Chondrocyte (in vitro differentiated cells): Measurements from ENCODE around the gene ASB14. TPM values are rescaled to one million over a fixed set of nuclear protein-coding genes. Genes with fewer than 3 reads are reported as not detected.
"Not testable (repeated sequence)": the region's sequence is repeated elsewhere in the genome, so short reads cannot be mapped to it uniquely, and the experiment has no call there.

Experiments
- DNase-seq: peaks from one replicate; pipeline ENCODE4 v3.0.0; 2021; ENCODE audit warnings: mixed read lengths, low spot score
- H3K27ac Mint-ChIP-seq: one replicate; pipeline ENCODE4 v1.8.0; 2021; ENCODE audit warnings: mild to moderate bottlenecking, moderate library complexity, mixed read lengths; ENCODE audit not compliant: unreplicated experiment
- H3K27me3 Mint-ChIP-seq: 2 replicates; pipeline ENCODE4 v1.8.0; 2021; ENCODE audit warnings: low read depth, mixed read lengths
- H3K36me3 Mint-ChIP-seq: 2 replicates; pipeline ENCODE4 v1.8.0; 2021; ENCODE audit warnings: low read depth, mixed read lengths
- H3K4me1 Mint-ChIP-seq: 2 replicates; pipeline ENCODE4 v1.8.0; 2021; ENCODE audit warnings: low read depth, mild to moderate bottlenecking, mixed read lengths
- H3K4me3 Mint-ChIP-seq: one replicate; pipeline ENCODE4 v1.8.0; 2021; ENCODE audit warnings: mild to moderate bottlenecking, moderate library complexity, mixed read lengths; ENCODE audit not compliant: unreplicated experiment
- H3K9me3 Mint-ChIP-seq: 2 replicates; pipeline ENCODE4 v1.8.0; 2021; ENCODE audit warnings: low read depth, mixed read lengths
- total RNA-seq: library from RNA; stranded (reverse); gene quantifications from 3 replicates; pipeline ENCODE4 v1.2.1, GENCODE V29; 2021
- TF ChIP-seq, protein P1 (sequence below): fragments of 200-600 bp; sonication (generic); IDR thresholded peaks from 2 replicates; pipeline ENCODE4 v1.5.0; 2021; ENCODE audit warnings: antibody characterized with exemption, mild to moderate bottlenecking, moderate library complexity

The ASB14 gene
- total RNA-seq, 1 donor from 2014 or later, result not detected

DNA sequence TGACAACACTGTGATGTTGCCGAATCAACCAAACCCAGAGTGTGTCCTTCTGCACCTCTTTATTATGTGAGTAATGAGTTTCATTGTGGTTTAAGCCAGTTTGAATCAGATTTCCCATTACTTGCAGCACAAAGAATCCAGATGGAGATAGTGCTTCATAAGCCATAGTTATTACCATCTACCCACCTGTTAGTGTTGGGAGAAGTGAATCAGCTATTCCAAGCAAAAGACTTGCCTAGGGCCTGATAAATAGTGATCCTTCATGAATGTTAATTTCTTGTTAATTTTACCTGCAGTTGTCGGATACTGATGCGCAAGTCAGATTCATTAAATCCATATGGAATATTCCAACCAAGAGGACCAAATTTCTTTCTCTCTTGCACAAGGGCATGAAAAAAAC lies 21.7 kb upstream of the ASB14 start:
- no peak overlapping the region for H3K27ac Mint-ChIP-seq
- H3K4me3 Mint-ChIP-seq, result no peak overlapping the region
- no peaks in the 10 kb centered on the region for H3K36me3 Mint-ChIP-seq
- DNase-seq, result no peak
- peaks cover 7% of the 10 kb centered on the region for H3K9me3 Mint-ChIP-seq
- H3K4me1 Mint-ChIP-seq, result no peaks in the 10 kb centered on the region
- peaks cover 33% of the 10 kb centered on the region for H3K27me3 Mint-ChIP-seq
- TF ChIP-seq, protein P1, sequence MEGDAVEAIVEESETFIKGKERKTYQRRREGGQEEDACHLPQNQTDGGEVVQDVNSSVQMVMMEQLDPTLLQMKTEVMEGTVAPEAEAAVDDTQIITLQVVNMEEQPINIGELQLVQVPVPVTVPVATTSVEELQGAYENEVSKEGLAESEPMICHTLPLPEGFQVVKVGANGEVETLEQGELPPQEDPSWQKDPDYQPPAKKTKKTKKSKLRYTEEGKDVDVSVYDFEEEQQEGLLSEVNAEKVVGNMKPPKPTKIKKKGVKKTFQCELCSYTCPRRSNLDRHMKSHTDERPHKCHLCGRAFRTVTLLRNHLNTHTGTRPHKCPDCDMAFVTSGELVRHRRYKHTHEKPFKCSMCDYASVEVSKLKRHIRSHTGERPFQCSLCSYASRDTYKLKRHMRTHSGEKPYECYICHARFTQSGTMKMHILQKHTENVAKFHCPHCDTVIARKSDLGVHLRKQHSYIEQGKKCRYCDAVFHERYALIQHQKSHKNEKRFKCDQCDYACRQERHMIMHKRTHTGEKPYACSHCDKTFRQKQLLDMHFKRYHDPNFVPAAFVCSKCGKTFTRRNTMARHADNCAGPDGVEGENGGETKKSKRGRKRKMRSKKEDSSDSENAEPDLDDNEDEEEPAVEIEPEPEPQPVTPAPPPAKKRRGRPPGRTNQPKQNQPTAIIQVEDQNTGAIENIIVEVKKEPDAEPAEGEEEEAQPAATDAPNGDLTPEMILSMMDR, result no peak

DNA sequence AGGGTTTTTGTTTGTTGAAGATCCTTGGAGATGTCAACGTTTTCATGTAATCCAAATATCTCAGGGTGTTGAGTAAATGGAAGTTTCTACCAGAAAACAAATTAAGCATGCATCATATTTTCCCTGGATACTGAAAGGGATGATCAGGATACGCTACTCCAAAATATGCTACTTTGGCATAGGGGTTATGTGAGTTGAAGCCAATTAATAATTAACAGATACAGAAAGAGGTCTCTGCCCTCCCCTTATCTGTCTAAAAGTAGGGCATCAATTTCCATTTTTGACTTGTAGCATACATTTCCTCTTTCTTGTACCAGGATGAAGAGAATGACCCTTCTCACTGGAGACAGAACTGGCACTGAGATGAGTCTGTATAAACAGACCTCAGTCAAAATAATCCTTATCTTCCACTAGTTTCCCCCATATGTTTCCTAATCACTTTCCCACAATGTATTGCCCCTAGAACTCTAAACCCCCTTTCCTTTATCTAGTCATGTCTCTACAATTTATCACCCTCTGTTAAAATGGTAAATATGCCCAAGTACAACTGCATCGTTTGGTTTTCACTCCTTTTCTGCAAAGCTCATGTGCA lies 17.4 kb upstream of the ASB14 start:
- Mint-ChIP-seq H3K27me3 (peaks cover 7% of the 10 kb centered on the region), H3K4me3 (no peak overlapping the region), H3K27ac (no peak overlapping the region), H3K9me3 (no peaks in the 10 kb centered on the region), H3K36me3 (no peaks in the 10 kb centered on the region), H3K4me1 (no peaks in the 10 kb centered on the region)
- DNase-seq, result no peak
- TF ChIP-seq, protein P1, result no peak

DNA sequence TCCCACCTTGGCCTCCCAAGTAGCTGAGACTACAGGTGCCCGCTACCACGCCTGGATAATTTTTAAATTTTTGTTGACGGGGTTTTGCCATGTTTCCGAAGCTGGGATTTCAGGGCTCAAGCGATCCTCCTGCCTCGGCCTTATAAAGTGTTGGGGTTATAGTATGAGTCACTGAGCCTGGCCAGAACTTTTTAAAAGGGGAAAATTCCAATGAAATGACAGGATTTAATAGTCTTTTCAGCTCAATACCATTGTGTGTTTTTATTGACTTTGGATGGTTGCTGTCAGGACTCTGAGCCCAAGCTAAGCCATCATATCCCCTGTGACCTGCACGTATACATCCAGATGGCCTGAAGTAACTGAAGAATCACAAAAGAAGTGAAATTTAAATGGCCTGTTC lies 11.0 kb upstream of the ASB14 start:
- H3K9me3 Mint-ChIP-seq, H3K27ac Mint-ChIP-seq, DNase-seq, H3K4me3 Mint-ChIP-seq, H3K4me1 Mint-ChIP-seq, H3K27me3 Mint-ChIP-seq, H3K36me3 Mint-ChIP-seq: not testable (repeated sequence)

DNA sequence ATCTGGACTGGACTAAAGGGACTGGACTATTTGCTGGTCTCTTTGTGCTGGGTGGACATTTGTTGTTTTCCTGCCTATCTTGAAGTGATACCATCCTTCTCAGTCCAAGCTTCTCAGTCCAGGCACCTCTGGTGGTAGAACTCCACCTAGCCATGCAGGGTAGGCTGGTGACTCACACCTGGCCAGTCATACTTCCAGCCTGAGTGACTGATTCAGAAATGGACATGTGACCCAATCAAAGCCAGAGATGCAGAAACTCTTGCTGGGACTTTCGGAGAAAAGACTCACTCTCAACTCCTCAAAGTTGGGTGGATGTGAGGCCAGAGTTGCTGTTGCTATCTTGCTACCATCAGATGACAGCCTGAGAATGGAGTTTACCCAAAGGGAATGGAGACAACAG lies 5.6 kb upstream of the ASB14 start:
- DNase-seq, result no peak
- Mint-ChIP-seq H3K4me3 (no peak overlapping the region), H3K4me1 (no peaks in the 10 kb centered on the region), H3K27me3 (no peaks in the 10 kb centered on the region), H3K9me3 (no peaks in the 10 kb centered on the region), H3K36me3 (no peaks in the 10 kb centered on the region), H3K27ac (no peak overlapping the region)
- TF ChIP-seq, protein P1, result no peak

DNA sequence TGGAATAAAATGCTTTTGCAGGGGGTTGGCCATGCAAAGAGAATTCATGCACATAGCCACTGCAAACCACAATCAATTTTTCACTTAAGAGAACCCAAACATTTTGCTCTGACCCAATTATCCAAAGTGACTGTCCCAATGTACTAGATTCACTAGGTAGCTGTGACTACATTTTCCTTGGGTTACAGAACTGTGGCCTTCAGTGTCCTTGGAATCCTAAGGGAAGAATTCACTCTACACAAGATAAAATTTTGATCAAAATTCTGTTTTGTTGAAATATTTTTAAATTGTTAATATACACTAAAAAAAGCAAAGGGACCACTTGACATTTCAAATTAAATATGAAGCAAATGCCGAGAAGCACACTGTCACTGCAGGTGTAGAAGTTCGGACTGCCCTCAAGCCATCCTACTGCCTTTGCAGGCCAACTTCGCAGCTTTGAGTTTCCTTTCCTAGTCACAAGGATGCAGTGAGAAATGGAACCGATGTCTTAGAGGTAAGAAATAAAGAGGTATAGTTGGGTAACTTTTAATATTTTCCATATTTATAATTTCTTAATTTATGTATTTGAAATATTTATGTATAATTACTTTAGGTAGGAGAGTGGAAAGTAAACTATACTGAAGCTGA lies 527 bp upstream of the ASB14 start:
- TF ChIP-seq, protein P1, result no peak
- Mint-ChIP-seq H3K4me1 (peaks cover 6% of the 10 kb centered on the region), H3K4me3 (no peak overlapping the region), H3K36me3 (no peaks in the 10 kb centered on the region), H3K27me3 (peaks cover 4% of the 10 kb centered on the region), H3K27ac (no peak overlapping the region), H3K9me3 (no peaks in the 10 kb centered on the region)
- DNase-seq, result no peak

DNA sequence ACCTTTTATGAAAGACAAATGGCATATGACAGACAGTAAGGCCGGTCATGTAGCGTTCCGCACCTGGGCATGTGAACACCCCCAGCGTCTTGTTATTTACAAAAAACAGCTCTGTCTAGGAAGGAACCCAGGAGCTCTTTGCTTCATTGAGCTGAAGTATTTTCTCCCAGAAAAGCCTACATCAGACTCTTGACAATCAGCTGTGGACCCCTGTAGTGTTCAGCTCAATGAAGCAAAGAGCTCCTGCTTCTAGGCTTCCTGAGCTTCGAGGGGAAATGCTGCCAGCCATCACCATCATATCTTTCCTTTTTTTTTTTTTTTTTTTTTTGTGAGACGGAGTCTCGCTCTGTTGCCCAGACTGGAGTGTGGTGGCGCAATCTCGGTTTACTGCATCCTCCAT lies 4.1 kb downstream of the ASB14 start:
- no peak for DNase-seq
- Mint-ChIP-seq H3K4me3 (no peak overlapping the region), H3K4me1 (peaks cover 6% of the 10 kb centered on the region), H3K9me3 (peaks cover 6% of the 10 kb centered on the region), H3K27me3 (peaks cover 4% of the 10 kb centered on the region), H3K36me3 (no peaks in the 10 kb centered on the region), H3K27ac (no peak overlapping the region)
- TF ChIP-seq, protein P1, result no peak
